ENCODE data around the gene EEF1AKMT4. TPM values are rescaled to one million over a fixed set of nuclear protein-coding genes. Genes with fewer than 3 reads are reported as not detected.

EEF1AKMT4 gene
- total and polyA plus RNA-seq, 4 donors: 2.1 to 13.9 (median 10.8) TPM

DNA sequence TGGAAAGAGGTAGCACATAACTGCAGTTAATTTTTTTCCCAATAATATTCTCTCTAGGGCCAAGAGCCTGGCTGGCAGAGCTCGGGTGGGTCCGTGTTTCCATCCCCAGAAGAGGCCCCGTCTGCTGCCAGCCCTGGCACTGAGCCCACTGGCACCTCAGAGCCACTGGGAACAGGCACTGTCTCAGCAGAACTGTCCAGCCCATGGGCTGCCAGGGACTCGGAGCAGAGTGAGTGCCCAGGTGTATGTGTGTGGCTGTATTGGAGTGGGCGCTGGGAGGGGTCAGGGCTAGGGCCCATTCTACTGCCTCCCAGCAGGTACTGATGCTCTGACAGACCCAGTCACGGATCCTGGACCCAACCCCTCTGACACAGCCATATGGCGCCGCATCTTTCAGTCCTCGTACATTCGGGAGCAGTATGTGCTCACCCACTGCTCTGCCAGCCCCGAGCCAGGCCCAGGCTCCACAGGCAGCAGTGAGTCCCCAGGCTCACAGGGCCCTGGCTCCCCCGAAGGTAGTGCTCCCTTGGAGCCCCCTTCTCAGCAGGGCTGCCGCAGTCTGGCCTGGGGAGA lies 11.1 kb upstream of the EEF1AKMT4 start:
- H3K27me3 ChIP-seq (ENCODE audit: control insufficient read depth in 4 of 4, insufficient read depth in 4 of 4, low read length in 3 of 4): peaks cover 0 to 2% (median 0%) of the 10 kb centered on the region in 4 donors
- H3K9ac ChIP-seq (ENCODE audit: low read depth in 1 of 2, low read length in 2 of 2): no peak overlapping the region
- no peak overlapping the region for H3K4me3 ChIP-seq (ENCODE audit: low read depth in 1 of 3, low read length in 3 of 3)
- no peaks in the 10 kb centered on the region for H3K9me3 ChIP-seq (ENCODE audit: control insufficient read depth in 4 of 4, low read length in 3 of 4)
- no peak for TF ChIP-seq JUND (IDR thresholded peaks at IDR 0.05)
- no peak for TF ChIP-seq NR2F2 (IDR thresholded peaks at IDR 0.05)
- TF ChIP-seq, protein P1, sequence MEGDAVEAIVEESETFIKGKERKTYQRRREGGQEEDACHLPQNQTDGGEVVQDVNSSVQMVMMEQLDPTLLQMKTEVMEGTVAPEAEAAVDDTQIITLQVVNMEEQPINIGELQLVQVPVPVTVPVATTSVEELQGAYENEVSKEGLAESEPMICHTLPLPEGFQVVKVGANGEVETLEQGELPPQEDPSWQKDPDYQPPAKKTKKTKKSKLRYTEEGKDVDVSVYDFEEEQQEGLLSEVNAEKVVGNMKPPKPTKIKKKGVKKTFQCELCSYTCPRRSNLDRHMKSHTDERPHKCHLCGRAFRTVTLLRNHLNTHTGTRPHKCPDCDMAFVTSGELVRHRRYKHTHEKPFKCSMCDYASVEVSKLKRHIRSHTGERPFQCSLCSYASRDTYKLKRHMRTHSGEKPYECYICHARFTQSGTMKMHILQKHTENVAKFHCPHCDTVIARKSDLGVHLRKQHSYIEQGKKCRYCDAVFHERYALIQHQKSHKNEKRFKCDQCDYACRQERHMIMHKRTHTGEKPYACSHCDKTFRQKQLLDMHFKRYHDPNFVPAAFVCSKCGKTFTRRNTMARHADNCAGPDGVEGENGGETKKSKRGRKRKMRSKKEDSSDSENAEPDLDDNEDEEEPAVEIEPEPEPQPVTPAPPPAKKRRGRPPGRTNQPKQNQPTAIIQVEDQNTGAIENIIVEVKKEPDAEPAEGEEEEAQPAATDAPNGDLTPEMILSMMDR (IDR thresholded peaks at IDR 0.05; ENCODE audit: low read depth, low read length, missing input control): no peak
- TF ChIP-seq, protein P2, sequence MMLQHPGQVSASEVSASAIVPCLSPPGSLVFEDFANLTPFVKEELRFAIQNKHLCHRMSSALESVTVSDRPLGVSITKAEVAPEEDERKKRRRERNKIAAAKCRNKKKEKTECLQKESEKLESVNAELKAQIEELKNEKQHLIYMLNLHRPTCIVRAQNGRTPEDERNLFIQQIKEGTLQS (IDR thresholded peaks at IDR 0.05): no peak
- TF ChIP-seq, protein P3, sequence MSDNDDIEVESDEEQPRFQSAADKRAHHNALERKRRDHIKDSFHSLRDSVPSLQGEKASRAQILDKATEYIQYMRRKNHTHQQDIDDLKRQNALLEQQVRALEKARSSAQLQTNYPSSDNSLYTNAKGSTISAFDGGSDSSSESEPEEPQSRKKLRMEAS (IDR thresholded peaks at IDR 0.05): no peak
- no peak for TF ChIP-seq EGR1 (IDR thresholded peaks at IDR 0.05; ENCODE audit: low read depth in 2 of 2)
- TF ChIP-seq TAF1 (conservative IDR thresholded peaks at IDR 0.05): no peak
- TF ChIP-seq SP1 (IDR thresholded peaks at IDR 0.05): no peak
- TF ChIP-seq FOXA2 (IDR thresholded peaks at IDR 0.05): no peak
- TF ChIP-seq HNF4A (conservative IDR thresholded peaks at IDR 0.05): no peak
- no peak for TF ChIP-seq RXRA (IDR thresholded peaks at IDR 0.05)
- TF ChIP-seq RAD21 (IDR thresholded peaks at IDR 0.05): no peak
- peaks cover 9 to 19% (median 15%) of the 10 kb centered on the region in 4 donors for H3K4me1 ChIP-seq (ENCODE audit: control insufficient read depth in 4 of 4, insufficient read depth in 4 of 4, low read length in 3 of 4)
- H3K36me3 ChIP-seq (ENCODE audit: control insufficient read depth in 4 of 4, insufficient read depth in 3 of 4, low read depth in 1 of 4, low read length in 3 of 4): peaks cover 0 to 10% (median 4%) of the 10 kb centered on the region in 4 donors
- WGBS: 75% methylated on average over 13 of the region's 13 CpGs
- H3K27ac ChIP-seq (ENCODE audit: low read depth in 1 of 2, low read length in 2 of 2): no peak overlapping the region
- DNase-seq (ENCODE audit: low spot score): no peak

DNA sequence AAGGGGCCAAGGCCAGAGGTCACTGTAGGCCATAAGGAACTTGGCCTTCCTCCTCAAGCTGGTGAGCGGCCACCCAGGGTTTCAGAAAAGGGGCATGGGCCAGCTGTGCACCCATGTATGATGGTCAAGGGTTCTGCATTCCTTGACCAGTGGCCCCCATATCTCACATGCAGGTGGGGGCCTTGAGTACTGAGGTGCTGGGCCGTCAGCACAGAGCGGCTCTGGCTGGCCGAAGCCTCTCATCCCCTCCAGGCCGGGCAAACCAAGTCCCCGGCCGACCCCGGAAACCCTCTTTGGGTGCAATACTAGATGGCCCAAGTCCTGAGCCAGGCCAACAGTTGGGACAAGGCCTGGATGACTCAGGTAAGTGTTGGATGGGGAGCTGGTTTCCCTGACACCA lies 10.3 kb upstream of the EEF1AKMT4 start:
- Histone ChIP-seq H3K9me3 (ENCODE audit: control insufficient read depth in 4 of 4, low read length in 3 of 4) (no peaks in the 10 kb centered on the region), H3K27ac (ENCODE audit: low read depth in 1 of 2, low read length in 2 of 2) (no peak overlapping the region), H3K27me3 (ENCODE audit: control insufficient read depth in 4 of 4, insufficient read depth in 4 of 4, low read length in 3 of 4) (no peaks in the 10 kb centered on the region), H3K9ac (ENCODE audit: low read depth in 1 of 2, low read length in 2 of 2) (no peak overlapping the region), H3K36me3 (ENCODE audit: control insufficient read depth in 4 of 4, insufficient read depth in 3 of 4, low read depth in 1 of 4, low read length in 3 of 4) (peaks cover 2 to 19% (median 11%) of the 10 kb centered on the region in 4 donors), H3K4me3 (ENCODE audit: low read depth in 1 of 3, low read length in 3 of 3) (no peak overlapping the region), H3K4me1 (ENCODE audit: control insufficient read depth in 4 of 4, insufficient read depth in 4 of 4, low read length in 3 of 4) (peaks cover 9 to 19% (median 15%) of the 10 kb centered on the region in 4 donors)
- TF ChIP-seq RXRA (IDR thresholded peaks at IDR 0.05): no peak
- no peak for TF ChIP-seq EGR1 (IDR thresholded peaks at IDR 0.05; ENCODE audit: low read depth in 2 of 2)
- TF ChIP-seq, protein P3 (IDR thresholded peaks at IDR 0.05): no peak
- no peak for DNase-seq (ENCODE audit: low spot score)
- 90% methylated on average over 8 of the region's 8 CpGs for WGBS

DNA sequence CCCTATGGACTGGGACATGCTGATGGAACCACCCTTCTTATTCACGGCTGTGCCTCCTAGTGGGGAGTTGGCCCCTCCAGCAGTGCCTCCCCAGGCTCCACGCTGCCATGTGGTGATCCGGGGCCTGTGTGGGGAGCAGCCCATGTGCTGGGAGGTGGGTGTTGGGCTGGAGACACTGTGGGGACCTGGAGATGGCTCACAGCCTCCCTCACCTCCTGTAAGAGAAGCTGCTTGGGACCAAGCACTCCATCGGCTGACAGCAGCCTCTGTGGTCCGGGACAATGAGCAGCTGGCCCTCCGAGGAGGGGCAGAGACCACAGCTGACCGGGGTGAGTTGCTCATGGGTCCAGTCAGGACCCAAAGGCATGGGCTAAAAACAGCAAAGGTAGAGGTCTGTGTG lies 9.8 kb upstream of the EEF1AKMT4 start:
- 85% methylated on average over 7 of the region's 7 CpGs for WGBS
- H3K4me1 ChIP-seq (ENCODE audit: control insufficient read depth in 4 of 4, insufficient read depth in 4 of 4, low read length in 3 of 4): peaks cover 9 to 19% (median 15%) of the 10 kb centered on the region in 4 donors
- H3K27me3 ChIP-seq (ENCODE audit: control insufficient read depth in 4 of 4, insufficient read depth in 4 of 4, low read length in 3 of 4): no peaks in the 10 kb centered on the region
- no peak overlapping the region for H3K4me3 ChIP-seq (ENCODE audit: low read depth in 1 of 3, low read length in 3 of 3)
- peaks cover 2 to 22% (median 13%) of the 10 kb centered on the region in 4 donors for H3K36me3 ChIP-seq (ENCODE audit: control insufficient read depth in 4 of 4, insufficient read depth in 3 of 4, low read depth in 1 of 4, low read length in 3 of 4)
- H3K9me3 ChIP-seq (ENCODE audit: control insufficient read depth in 4 of 4, low read length in 3 of 4): no peaks in the 10 kb centered on the region
- TF ChIP-seq TAF1 (conservative IDR thresholded peaks at IDR 0.05) (no peak), JUND (IDR thresholded peaks at IDR 0.05) (no peak)
- no peak for DNase-seq (ENCODE audit: low spot score)
- no peak overlapping the region for H3K9ac ChIP-seq (ENCODE audit: low read depth in 1 of 2, low read length in 2 of 2)
- no peak overlapping the region for H3K27ac ChIP-seq (ENCODE audit: low read depth in 1 of 2, low read length in 2 of 2)
